SKM-1 treated with dmso at 0.1 percent for 144 hours (cell line): ENCODE results near the gene PLEKHM3.

Experiments used
- DNase-seq: peaks from one replicate; lab custom pipeline; 2025; ENCODE audit not compliant: unreplicated experiment; lab: John Stamatoyannopoulos, UW

Gene PLEKHM3

DNA sequence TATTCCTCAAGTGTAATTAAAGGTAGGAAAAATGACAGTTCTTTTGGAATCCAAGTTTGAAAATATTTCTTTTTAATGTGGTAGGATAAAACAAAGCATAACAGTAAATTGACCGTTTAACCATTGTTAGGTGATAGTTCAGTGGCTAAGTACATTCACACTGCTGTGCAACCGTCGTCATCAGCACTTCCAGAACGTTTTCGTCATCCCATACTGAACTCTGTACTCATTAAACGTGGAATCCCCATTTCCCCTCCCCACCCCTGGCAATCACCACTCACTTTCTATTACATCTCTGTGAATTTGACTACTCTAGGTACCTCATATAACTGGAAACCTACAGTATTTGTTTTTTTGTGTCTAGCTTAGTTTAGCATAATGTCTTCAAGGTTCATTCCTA lies 222.7 kb downstream of the PLEKHM3 start:
- no peak for DNase-seq

DNA sequence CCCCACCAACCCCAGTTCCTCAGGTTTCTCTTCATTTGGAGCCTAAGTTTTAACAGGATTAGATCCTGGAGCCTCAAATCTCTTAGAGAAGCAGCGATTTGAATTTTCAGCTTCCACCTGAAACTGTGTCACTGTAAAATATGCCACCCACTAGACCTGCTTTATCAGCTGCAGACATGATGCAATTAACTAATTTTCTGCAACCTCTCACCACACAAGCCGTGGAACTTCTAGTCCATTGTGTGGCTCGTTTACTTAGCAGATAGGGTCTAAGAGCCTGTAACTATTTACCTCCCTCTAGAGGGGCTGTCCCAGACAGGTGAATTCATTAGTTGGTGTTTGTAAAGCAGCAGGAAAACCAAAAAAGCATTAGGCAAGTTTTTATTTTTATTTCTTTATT lies 224.1 kb downstream of the PLEKHM3 start:
- DNase-seq = peak; percentile 10

DNA sequence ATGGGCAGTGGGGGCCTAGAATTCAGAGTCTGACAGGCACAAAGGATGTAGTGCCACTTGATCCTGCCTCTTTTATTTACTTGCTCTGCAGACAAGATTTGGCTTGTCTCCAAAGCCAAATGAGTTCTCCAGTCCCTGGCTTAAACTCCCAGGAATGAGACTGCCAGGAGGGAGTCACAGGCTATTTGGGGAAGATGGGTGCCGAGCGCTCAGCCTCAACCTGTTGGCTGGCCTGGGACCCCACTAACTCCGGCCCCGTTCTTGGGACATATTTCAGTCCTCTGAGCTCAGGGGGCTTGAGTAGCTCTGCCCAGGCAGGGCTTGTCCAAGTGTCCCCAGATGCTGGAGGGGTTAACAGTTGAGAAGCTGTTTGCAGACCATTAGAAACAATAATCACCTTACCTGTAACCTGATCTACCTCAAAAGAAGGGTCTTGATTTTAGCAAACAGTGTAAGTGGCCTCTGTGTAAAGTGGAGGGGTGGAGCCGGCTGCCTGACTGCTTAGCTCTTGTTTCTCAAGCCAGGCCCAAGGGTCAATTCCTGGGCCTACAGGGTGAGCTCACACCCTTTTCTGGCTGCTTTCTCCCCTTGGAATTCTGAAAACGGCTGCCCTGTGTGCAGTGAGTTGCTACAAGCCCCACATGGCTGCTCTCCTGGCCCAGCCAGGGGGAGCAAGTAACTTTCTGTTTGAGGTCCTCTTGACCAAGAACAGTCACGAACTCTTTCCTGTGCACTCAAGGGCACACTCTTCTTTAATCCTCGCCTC lies 228.6 kb downstream of the PLEKHM3 start:
- no peak for DNase-seq

DNA sequence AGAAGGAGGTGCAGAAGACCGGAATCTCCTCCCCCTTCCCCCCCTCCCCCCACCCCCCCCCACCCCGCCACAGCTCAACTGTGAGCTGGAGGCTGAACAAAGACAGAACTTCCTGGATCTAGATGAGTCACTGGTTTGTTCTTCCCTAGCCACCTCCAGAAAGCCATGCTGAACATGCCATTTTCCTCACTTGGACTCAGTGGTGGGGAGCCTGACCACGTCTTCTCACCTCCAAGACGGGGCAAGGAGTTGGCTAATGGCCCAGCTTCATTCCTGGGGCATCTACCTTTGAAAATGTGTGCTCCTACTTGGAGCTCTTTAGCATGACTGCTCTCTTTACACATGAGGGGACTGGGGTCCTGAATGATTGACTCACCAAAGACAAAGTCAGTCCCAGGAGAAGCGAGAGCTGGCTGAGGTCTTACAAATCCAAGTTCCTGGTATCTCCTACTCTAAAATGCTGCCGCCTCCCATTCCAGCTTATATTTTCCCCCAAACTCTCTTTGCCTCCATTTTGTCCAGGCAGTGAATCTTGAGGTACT lies 233.0 kb downstream of the PLEKHM3 start:
- peak; percentile 67 for DNase-seq

DNA sequence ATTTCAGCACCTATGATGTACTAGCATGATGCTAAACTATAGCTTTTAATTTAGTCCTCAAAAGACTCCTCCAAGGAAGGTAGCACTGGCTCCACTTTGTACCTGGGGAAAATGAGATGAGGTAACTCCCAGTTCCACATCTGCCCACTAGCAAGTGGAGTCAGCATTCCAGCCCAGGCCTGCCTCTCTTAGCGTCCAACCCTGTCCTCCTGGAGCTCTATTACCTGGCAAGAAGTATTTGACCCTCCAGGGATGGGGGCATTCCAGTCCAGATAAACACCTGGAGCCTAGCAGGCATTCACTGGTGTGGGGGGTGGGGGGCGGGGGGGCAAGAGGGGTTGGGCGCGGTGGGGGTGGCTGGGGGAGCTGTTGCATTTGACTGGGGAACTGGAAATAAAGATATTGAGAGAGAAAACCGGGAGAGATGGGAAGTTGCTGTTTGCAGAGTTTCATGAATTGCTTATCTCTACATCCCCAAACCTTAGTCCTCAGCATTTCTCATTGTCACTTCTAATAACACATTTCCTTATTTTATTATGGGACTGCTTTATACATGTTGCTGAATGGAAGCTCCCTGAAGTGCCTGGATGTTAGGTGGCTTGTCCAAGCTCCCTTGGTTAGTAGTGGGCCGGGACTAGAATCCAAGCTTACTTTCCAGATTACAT lies 233.6 kb downstream of the PLEKHM3 start:
- no peak for DNase-seq

DNA sequence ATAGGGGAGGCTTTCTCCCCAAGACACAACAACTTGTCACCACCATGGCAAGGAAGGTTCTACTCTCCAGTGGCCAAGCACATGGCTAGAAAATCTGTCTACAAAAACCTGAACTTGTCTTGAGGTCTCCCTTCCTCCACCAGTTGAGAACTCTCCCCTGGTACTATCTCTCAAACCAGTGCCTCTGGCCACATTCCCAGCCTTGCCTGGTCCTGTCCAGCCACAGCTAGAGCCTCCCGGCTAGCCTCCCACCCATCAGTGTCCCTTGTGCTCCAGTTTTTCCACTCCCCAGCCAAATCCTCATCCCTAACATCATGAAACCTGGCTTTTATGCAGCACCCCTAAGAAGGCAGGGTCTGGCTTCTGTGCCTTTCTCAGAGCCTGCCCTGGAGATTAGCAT lies 234.4 kb downstream of the PLEKHM3 start:
- no peak for DNase-seq

DNA sequence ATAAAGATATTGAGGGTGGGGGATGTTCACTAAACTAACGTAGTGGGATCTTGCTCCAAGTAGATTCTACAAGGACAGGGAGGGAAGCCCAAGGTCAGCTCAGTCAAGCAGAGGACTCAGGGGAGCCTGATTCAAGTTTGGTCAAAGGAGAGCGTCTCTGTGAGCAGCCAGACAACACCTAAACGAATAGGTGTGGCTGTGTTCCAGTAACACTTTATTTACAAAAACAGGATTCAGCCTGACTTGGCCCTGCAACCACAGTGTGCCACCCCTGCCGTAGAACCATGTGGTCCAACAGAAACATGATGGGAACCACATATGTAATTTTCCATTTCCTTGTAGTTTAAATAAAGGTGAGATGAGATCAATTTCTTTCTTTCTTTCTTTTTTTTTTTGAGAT lies 237.5 kb downstream of the PLEKHM3 start:
- no peak for DNase-seq

DNA sequence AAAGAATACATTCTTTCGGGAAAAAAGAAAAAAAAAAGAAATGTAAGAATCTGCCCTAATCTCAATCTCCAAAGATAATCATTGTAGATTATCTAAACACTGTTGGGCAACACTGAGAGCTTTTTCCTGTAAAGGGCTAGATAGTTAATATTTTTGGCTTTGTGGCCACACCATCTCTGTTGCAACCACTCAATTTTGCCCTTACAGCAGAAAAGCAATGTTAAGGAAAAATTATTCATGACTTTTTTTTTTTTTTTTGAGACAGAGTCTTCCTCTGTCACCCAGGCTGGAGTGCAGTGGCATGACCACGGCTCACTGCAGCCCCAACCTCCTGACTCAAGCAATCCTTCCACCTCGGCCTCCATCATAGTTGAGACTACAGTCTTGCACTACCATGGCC lies 238.3 kb downstream of the PLEKHM3 start:
- DNase-seq = peak; percentile 60

DNA sequence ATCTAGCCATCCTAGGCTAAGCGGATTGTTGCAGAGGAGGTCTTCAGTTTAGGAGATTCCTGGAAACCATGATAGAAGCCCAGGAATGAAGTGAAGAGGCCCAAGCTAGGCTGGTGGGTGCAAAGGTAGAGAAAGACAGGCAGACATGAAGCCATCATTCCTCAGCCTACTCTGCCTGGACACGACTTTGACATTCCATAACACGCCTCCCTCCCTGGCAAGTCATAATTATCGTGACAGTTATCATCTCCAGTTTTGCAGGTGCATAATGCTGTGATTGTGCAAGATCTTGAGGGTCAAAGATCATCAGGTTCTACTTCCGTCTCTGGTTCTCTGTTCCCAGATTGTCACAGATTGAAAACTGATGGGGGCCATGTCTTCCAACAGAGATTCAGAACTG lies 240.4 kb downstream of the PLEKHM3 start:
- no peak for DNase-seq

DNA sequence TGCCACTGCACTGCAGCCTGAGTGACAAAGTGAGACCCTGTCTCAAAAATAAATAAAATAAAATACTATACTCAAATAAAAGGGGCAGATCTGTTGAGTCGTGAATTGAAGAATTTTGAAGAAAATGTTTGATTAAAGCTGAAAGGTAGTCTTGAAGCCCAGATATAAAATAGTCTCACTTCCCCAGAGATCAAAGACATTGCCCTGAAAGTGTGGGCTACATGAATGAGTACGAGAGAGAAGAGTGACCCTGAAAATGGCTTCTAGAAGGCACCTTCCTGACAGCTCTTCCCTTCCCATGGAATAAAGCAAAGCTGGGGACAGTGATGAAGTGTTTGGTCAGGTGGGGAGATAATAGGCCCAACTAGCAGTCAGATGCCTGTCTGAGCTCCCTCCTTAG lies 241.8 kb downstream of the PLEKHM3 start:
- no peak for DNase-seq

DNA sequence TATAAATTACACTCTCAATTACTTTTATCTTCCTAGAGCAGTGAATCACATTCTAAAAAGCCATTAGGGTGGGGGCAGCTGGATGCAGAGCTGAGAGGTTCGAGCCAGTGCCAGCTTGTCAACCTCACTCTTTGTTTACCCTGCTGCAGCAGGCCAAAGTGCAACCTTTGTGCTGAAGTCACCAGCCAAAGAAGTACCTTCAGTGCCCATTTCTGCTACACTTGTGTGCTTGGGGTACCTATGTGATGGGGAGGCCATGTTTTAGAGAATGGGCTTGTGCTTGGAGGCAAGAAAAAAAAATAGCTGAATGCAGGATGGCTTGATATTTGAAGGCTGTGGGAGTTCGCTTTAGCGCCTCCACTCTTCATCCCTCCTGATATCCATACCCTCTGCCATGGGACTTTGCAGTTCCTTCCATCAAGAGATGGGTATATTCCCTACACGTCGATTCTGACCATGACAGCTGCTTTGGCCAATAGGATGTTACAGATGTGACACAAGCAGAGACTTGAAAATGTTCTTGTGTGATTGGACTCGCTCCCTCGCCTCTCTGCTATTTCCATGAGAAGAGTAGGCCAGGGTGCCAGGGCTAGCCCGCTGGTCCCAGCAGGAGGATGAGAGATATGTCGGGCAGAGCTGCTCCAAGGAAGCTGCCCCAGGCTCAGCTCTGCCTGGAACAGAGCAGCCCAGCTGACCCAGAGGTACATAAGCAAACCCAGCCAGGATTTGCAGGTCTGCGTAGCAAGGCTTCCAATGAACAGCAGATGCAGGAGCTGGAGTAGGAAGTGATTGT lies 242.9 kb downstream of the PLEKHM3 start:
- DNase-seq = no peak

DNA sequence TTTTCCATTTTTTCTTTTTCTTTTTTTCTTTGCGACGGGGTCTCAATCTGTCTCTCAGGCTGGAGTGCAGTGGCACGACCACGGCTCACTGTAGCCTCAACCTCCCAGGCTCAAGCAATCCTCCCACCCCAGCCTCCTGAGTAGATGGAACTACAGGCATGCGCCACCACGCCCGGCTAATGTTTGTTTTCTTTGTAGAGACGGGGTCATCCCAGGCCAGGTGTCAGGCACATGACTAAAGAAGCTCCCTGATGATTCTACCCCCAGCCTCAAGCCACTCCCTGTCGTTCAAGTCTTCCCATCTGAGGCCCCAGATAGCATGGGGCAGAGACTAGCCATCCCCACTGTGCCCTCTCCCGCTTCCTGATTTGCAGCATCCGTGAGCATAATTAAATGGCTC lies 245.8 kb downstream of the PLEKHM3 start:
- DNase-seq = no peak

DNA sequence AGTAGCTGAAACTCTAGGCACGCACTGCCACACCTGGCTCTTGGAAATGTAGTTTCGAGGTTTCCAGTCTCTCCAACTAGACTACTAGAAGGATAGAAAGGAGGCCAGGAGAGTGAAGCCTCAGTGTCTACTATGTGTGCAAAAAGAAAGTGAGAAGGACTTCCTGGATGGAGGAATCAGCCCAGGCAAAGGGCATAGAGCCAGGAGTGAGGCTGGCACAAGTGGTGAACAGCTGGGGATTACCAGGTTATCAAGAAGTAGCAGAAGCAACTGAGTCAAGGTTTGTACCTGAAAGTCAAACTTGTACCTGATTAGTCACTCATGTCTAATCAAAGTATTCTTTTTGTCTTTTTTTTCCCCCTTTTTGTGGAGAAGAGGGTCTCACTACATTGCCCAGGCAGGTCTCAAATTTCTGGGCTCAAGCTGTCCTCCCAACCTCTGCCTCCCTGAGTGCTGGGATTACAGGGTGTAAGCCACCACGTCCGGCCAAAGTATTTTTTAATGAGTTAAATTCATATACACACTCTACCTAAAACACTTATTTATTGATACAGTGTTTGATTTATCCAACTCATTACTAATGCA lies 246.9 kb downstream of the PLEKHM3 start:
- DNase-seq = no peak

DNA sequence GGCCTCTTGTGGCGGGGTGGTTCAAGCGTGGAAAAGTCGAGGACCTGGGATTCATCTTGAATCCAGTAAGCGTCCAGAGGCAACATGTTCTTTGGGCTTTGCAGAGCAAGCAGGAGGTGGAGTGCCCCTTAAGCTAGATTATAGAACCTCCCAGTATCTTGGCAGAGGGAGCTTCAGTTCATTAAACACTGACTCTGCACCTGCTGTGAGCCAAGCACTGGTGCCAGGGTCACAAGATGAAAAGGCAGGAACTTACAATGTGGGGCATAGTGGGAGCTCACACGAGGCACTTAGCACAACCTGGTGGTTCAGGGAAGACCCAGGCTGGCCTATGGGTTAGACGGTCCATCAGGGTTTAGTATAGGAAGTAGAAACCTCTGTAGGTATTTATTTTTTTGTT lies 248.2 kb downstream of the PLEKHM3 start:
- DNase-seq = no peak

DNA sequence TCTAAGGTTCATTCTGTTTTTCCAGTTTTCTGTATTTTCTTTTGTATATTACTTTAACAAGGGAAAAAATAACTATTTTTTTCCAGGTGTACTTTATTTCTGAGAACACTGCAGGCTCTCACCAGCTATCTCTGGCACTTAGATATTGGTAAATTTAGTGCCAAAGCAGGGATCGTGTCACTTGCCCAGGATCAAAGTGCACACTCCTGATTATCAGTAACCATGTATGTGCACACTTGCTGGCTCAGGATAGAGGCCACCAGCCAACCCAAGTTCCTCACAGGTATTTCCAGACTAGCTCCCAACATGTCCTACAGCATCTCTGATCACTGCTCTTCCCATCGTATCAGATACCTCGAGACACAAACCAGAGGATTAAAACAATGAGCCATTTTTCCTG lies 249.9 kb downstream of the PLEKHM3 start:
- no peak for DNase-seq

DNA sequence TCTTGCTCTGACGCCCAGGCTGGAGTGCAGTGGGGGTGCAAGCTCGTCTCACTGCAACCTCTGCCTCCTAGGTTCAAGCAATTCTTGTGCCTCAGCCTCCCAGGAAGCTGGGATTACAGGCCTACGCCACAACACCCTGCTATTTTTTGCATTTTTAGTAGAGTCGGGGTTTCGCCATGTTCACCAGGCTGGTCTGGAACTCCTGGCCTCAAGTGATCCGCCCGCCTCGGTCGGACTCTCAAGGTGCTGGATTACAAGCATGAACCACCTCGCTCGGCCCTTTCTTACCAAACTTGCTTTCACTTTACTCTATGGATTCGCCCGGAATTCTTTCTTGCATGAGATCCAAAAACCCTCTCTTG lies 252.5 kb downstream of the PLEKHM3 start:
- DNase-seq = no peak

DNA sequence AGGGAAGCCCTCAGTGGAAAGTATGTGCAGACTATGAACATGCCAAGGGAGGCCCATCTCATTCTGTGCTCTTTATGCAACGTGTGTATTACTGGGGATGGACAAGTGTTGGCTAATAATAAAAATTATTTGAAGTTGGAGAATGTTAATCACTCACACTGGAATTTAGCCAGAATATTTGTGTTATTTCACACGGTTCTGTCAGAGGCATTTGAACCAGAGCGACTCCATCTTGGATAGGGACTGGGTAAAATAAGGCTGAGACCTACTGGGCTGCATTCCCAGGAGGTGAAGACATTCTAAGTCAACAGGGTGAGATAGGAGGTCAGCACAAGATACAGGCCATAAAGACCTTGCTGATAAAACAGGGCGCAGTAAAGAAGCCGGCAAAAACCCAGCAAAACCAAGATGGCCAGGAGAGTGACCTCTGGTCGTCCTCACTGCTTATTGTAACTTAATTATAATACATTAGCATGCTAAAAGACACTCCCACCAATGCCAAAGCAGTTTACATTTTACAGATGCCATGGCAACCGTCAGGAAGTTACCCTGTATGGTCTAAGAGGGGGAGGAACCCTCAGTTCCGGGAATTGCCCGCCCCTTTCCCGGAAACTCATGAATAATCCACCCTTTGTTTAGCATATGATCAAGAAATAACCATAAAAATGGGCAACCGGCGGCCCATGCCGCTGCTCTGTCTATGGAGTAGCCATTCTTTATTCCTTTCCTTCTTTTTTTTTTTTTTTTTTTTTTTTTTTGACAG lies 253.1 kb downstream of the PLEKHM3 start:
- no peak for DNase-seq

DNA sequence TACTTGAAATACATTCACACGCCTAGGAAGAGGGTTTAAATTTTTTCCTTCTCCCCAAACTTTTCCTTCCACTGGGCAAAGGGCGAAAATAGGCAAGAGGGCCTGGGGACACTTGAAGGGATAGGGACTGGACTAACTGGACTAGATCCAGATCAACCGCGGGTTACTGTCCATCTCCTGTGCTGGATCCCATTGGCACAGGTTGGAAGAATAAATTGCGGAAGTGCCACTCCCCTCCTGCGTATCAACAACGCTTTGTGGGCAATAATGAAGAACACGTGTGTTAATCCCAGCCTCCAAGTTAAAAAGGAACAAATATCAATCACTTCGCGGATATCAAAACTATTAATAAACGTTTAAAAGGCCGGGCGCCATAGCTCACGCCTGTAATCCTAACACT lies 253.9 kb downstream of the PLEKHM3 start:
- no peak for DNase-seq
